Natural killer cell treated with Interleukin-12 subunit alpha and Interleukin-12 subunit beta and Interleukin-15 and Interleukin-18, amount 100 ng/mL, for 72 hours (primary cell): ENCODE data around the gene HECA. TPM values are rescaled to one million over a fixed set of nuclear protein-coding genes. Genes with fewer than 3 reads are reported as not detected.
"Not testable (repeated sequence)": the region's sequence is repeated elsewhere in the genome, so short reads cannot be mapped to it uniquely, and the experiment has no call there.

Experiments used
- ATAC-seq, 2 donors: fragments of 150-1000 bp; cut with Tn5 transposase in 1 of 2; sonication (Bioruptor Pico), chemical (Tn5 transposase) in 1 of 2; 2 replicates each; pipeline ENCODE4 v1.10.0; 2021
- DNase-seq: peaks from one replicate; pipeline ENCODE4 v3.0.0; 2022; ENCODE audit warnings: low spot score
- H3K27ac Mint-ChIP-seq, 2 donors: 1 replicate in 1 of 2; 2 replicates in 1 of 2; pipeline ENCODE4 v1.8.0; 2022; ENCODE audit warnings: mixed read lengths in 2 of 2, mild to moderate bottlenecking in 1 of 2, moderate library complexity in 1 of 2
- H3K27me3 Mint-ChIP-seq, 2 donors: 1 replicate in 1 of 2; 2 replicates in 1 of 2; pipeline ENCODE4 v1.8.0; 2022; ENCODE audit warnings: mixed read lengths in 2 of 2
- H3K36me3 Mint-ChIP-seq: one replicate; pipeline ENCODE4 v1.8.0; 2022; ENCODE audit warnings: mixed read lengths
- H3K4me1 Mint-ChIP-seq, 2 donors: 1 replicate in 1 of 2; 2 replicates in 1 of 2; pipeline ENCODE4 v1.8.0; 2022; ENCODE audit warnings: low read depth in 2 of 2, mixed read lengths in 2 of 2, mild to moderate bottlenecking in 1 of 2
- H3K4me3 Mint-ChIP-seq: one replicate; pipeline ENCODE4 v1.8.0; 2022; ENCODE audit warnings: mixed read lengths
- H3K9me3 Mint-ChIP-seq: 2 replicates; pipeline ENCODE4 v1.8.0; 2022; ENCODE audit warnings: mixed read lengths
- total RNA-seq, 2 donors: library from RNA; stranded (reverse); gene quantifications; one replicate each; pipeline ENCODE4 v1.2.3, GENCODE V29; 2022

The HECA gene, protein sequence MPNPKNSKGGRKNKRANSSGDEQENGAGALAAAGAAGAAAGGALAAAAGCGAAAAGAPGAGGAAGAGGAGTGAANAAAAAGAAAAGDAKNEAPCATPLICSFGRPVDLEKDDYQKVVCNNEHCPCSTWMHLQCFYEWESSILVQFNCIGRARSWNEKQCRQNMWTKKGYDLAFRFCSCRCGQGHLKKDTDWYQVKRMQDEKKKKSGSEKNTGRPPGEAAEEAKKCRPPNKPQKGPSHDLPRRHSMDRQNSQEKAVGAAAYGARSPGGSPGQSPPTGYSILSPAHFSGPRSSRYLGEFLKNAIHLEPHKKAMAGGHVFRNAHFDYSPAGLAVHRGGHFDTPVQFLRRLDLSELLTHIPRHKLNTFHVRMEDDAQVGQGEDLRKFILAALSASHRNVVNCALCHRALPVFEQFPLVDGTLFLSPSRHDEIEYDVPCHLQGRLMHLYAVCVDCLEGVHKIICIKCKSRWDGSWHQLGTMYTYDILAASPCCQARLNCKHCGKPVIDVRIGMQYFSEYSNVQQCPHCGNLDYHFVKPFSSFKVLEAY
- 10 to 100 TPM; 30.3 to 34.5 TPM for total RNA-seq

GRCh38 chr6:139134817-139135577, at the start of gene HECA:
Gene HECA, plus strand, starts transcription at chr6:139135080. Its CDS starts 317 bp downstream, at chr6:139135397.
- Mint-ChIP-seq H3K4me3 (peak within 1 kb of the TSS; percentile 98), H3K9me3 (no peaks in the 10 kb centered on the region), H3K27ac (peak within 1 kb of the TSS; percentile 94 to 96), H3K27me3 (no peaks in the 10 kb centered on the region), H3K4me1 (peaks cover 43 to 55% of the 10 kb centered on the region in 2 donors), H3K36me3 (peaks cover 16% of the 10 kb centered on the region)
- ATAC-seq (peak; percentile 94 to 95), DNase-seq (peak; percentile 98)

GRCh38 chr6:139091826-139092225, 43.1 kb upstream of the HECA start:
- Mint-ChIP-seq H3K4me1 (no peaks in the 10 kb centered on the region), H3K4me3 (no peak overlapping the region), H3K27ac (no peak overlapping the region), H3K27me3 (peaks cover 6 to 7% of the 10 kb centered on the region in 2 donors), H3K36me3 (no peaks in the 10 kb centered on the region), H3K9me3 (peaks cover 3% of the 10 kb centered on the region)
- ATAC-seq (no peak), DNase-seq (no peak)

DNA sequence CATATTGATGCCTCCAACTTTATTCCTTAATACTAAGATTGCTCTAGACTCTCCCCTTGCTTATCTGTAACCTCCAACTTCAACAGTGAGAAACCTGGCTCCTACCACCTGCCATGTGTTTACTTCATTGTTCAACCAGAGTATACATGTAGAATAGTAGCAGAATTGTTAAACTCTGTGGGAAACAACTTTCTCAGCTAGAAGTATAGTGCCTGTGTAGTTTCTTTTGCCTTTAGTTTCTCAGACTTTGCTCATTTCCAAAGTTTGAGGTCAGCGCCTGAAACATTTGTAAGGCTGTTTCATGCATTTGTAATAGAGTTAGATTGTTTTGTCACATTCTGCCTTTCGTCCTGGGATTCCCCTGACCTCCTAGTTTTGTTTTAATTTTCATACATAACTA, 34.9 kb upstream of the HECA start:
- ATAC-seq = peak in 1 of 2 donors; percentile 60
- Mint-ChIP-seq H3K4me3 (no peak overlapping the region), H3K27me3 (peaks cover 5 to 6% of the 10 kb centered on the region in 2 donors), H3K36me3 (no peaks in the 10 kb centered on the region), H3K4me1 (peaks cover 0 to 12% of the 10 kb centered on the region in 2 donors), H3K27ac (no peak overlapping the region), H3K9me3 (no peaks in the 10 kb centered on the region)
- no peak for DNase-seq

DNA sequence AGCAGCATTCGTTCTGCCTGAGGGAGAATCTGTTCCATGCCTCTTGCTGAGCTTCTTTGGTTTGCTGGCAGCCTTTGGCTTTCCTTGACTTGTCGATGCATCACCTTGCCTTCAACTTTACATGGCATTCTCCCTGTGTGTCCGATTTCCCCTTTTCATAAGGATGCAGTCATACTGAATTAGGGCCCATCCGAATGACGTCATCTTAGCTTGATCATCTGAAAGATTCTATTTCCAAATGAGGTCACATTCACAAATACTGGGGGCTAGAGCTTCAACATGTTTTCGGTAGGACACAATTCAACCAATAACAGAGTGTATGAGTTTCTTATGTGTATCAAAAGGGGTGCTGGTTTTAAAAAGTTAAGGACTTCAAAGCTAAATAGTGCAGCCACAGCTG, 27.8 kb upstream of the HECA start:
- DNase-seq = no peak
- no peaks in the 10 kb centered on the region for H3K9me3 Mint-ChIP-seq
- ATAC-seq = no peak
- H3K27ac Mint-ChIP-seq = no peak overlapping the region
- no peaks in the 10 kb centered on the region for H3K27me3 Mint-ChIP-seq
- no peaks in the 10 kb centered on the region for H3K4me1 Mint-ChIP-seq
- H3K4me3 Mint-ChIP-seq = no peak overlapping the region
- no peaks in the 10 kb centered on the region for H3K36me3 Mint-ChIP-seq

DNA sequence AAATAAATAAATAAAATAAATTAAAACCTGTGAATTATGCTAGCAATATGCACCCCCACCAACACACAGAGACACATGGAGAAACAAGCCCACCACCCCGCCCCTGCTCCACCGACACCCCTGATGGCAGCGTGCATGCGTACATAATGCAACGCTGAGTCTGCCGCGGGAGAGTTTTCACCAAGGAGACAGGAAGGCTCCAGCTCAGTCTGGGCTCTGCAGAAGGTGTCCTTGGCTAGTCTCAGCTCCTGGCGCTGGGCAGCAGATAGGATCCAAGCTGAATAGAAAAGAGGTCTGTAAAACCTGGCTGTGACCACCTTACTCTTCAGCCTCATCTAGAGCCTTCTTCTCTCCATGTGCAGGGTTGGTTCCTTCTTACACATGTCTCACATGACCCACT, 26.5 kb upstream of the HECA start:
- Mint-ChIP-seq H3K4me3 (no peak overlapping the region), H3K36me3 (no peaks in the 10 kb centered on the region), H3K27ac (no peak overlapping the region), H3K4me1 (peaks cover 8 to 9% of the 10 kb centered on the region in 2 donors), H3K27me3 (no peaks in the 10 kb centered on the region), H3K9me3 (no peaks in the 10 kb centered on the region)
- DNase-seq = no peak
- ATAC-seq = no peak

GRCh38 chr6:139109558-139109957, 25.3 kb upstream of the HECA start:
- Mint-ChIP-seq H3K27me3 (no peaks in the 10 kb centered on the region), H3K4me1 (peaks cover 11 to 12% of the 10 kb centered on the region in 2 donors), H3K36me3 (no peaks in the 10 kb centered on the region), H3K27ac (no peak overlapping the region), H3K9me3 (no peaks in the 10 kb centered on the region), H3K4me3 (no peak overlapping the region)
- DNase-seq (no peak), ATAC-seq (no peak)

DNA sequence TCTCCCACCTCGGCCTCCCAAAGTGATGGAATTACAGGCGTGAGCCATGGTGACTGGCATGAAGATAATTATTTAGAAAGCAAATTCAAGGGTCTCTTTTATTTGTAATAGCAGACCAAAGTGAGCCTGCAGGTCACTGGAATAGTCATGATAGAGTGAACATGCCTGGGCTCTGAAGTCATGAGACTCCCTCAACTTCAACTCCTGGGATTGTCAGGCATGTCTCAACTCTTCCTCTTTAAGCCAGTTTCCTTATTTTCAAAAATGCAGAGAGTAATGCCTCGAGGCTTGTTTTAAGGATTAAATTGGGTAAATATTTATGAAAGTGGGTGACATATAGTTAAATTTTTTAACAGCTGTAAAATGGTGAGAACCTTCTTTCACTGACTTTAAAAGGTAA, 22.7 kb upstream of the HECA start:
- ATAC-seq (no peak), DNase-seq (no peak)
- Mint-ChIP-seq H3K36me3 (no peaks in the 10 kb centered on the region), H3K4me1 (peaks cover 12 to 16% of the 10 kb centered on the region in 2 donors), H3K9me3 (no peaks in the 10 kb centered on the region), H3K27me3 (no peaks in the 10 kb centered on the region), H3K4me3 (no peak overlapping the region), H3K27ac (no peak overlapping the region)

GRCh38 chr6:139112561-139112960, 22.3 kb upstream of the HECA start:
- H3K4me3 Mint-ChIP-seq = peak overlapping the region; percentile 13
- H3K4me1 Mint-ChIP-seq = peaks cover 12 to 16% of the 10 kb centered on the region in 2 donors
- H3K9me3 Mint-ChIP-seq = no peaks in the 10 kb centered on the region
- peak overlapping the region; percentile 54 to 82 for H3K27ac Mint-ChIP-seq
- no peaks in the 10 kb centered on the region for H3K36me3 Mint-ChIP-seq
- no peaks in the 10 kb centered on the region for H3K27me3 Mint-ChIP-seq
- ATAC-seq (no peak), DNase-seq (no peak)

DNA sequence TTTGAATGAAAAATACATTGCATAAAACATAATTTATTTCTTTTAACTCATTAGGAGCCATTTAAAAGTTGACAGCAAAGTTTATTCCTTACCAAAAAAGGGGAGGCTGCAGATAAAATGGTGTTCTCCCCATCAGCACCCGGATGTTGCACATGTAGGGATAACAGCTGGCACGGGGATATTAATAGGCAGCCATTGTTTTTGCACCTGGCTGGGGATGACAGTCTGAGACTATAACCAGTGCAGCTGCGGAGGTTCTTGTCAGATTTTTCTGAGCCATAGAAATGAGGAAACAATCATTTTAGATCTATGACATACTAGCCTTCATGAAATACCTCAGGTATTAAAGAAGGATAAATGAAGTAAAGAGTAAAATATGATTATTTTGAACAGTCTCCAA, 20.1 kb upstream of the HECA start:
- Mint-ChIP-seq H3K4me1 (peaks cover 12 to 16% of the 10 kb centered on the region in 2 donors), H3K9me3 (peaks cover 4% of the 10 kb centered on the region), H3K4me3 (no peak overlapping the region), H3K27me3 (no peaks in the 10 kb centered on the region), H3K36me3 (peaks cover 4% of the 10 kb centered on the region), H3K27ac (no peak overlapping the region)
- DNase-seq = no peak
- no peak for ATAC-seq

- Mint-ChIP-seq H3K27ac (no peak overlapping the region), H3K4me3 (no peak overlapping the region), H3K27me3 (no peaks in the 10 kb centered on the region), H3K4me1 (peaks cover 12 to 16% of the 10 kb centered on the region in 2 donors), H3K9me3 (peaks cover 10% of the 10 kb centered on the region), H3K36me3 (peaks cover 12% of the 10 kb centered on the region)
- ATAC-seq (no peak), DNase-seq (no peak)
These were observed 18.7 kb upstream of the HECA start for GRCh38 chr6:139115989-139116758.

GRCh38 chr6:139117734-139118133, 17.1 kb upstream of the HECA start:
- ATAC-seq = no peak
- no peaks in the 10 kb centered on the region for H3K27me3 Mint-ChIP-seq

DNA sequence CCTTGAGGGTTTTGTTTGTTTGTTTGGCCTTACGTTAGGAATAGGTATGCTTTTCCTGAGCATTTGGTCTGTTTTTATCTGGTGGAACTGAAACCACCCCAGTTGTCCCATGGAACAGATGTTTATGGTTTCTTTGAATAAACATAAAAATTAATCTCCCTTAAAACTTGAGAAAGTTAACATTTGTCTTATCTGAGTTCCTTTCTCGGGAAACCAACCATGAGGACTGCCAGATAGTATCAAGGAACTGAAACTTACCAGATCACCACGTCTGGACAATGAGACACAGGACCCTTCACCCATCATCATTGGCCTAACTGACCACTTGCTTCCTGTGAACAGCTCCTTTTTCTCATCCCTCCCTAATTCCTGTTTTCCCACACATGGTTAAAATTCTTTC, 15.3 kb upstream of the HECA start:
- DNase-seq (no peak), ATAC-seq (no peak)
- Mint-ChIP-seq H3K36me3 (peaks cover 12% of the 10 kb centered on the region), H3K27ac (no peak overlapping the region), H3K4me1 (peaks cover under 1 to 6% of the 10 kb centered on the region in 2 donors), H3K27me3 (no peaks in the 10 kb centered on the region), H3K4me3 (no peak overlapping the region), H3K9me3 (peaks cover 10% of the 10 kb centered on the region)

More at GRCh38 chr6:139117734-139118133, 17.1 kb upstream of the HECA start:
- Mint-ChIP-seq H3K36me3 (peaks cover 12% of the 10 kb centered on the region), H3K9me3 (peaks cover 10% of the 10 kb centered on the region), H3K4me1 (peaks cover 9 to 13% of the 10 kb centered on the region in 2 donors), H3K4me3 (no peak overlapping the region), H3K27ac (no peak overlapping the region)
- no peak for DNase-seq

DNA sequence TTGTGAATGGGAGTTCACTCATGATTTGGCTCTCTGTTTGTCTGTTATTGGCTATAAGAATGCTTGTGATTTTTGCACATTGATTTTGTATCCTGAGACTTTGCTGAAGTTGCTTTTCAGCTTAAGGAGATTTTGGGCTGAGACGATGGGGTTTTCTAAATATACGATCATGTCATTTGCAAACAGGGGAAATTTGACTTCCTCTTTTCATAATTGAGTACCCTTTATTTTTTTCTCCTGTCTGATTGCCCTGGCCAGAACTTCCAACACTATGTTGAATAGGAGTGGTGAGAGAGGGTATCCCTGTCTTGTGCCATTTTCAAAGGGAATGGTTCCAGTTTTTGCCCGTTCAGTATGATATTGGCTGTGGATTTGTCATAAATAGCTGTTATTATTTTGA, 12.1 kb upstream of the HECA start:
- not testable (repeated sequence) for H3K4me3 Mint-ChIP-seq, DNase-seq, H3K27me3 Mint-ChIP-seq, ATAC-seq, H3K27ac Mint-ChIP-seq
- peaks cover 12% of the 10 kb centered on the region for H3K36me3 Mint-ChIP-seq
- H3K4me1 Mint-ChIP-seq = peaks cover 23 to 24% of the 10 kb centered on the region in 2 donors
- peaks cover 10% of the 10 kb centered on the region for H3K9me3 Mint-ChIP-seq
